Keratinocyte (primary cell): Measurements from ENCODE around the gene FOXR1. TPM values are rescaled to one million over a fixed set of nuclear protein-coding genes. Genes with fewer than 3 reads are reported as not detected.
A peak's percentile ranks its signal among the peaks of the same experiment; 100 is the strongest.

Experiments
- DNase-seq: peaks from one replicate; pipeline ENCODE4 v3.0.0-alpha.2; 2011; ENCODE audit warnings: low read depth, missing footprints, low spot score
- FAIRE-seq: peaks from 2 replicates; lab custom pipeline; 2011; peaks lifted over from hg19 to GRCh38; lab: Jason Lieb, UNC
- H2AFZ ChIP-seq: 2 replicates; pipeline ENCODE4 v1.6.0; 2012; ENCODE audit warnings: low read length, control low read depth, inconsistent platforms; ENCODE audit not compliant: control insufficient read depth
- H3K27ac ChIP-seq: 2 replicates; pipeline ENCODE4 v1.5.1; 2011; ENCODE audit warnings: low read length; ENCODE audit not compliant: control insufficient read depth, insufficient read depth
- H3K27me3 ChIP-seq: 3 replicates; pipeline ENCODE4 v1.6.0; 2011; ENCODE audit warnings: low read length; ENCODE audit not compliant: control insufficient read depth, insufficient read depth; ENCODE audit errors: extremely low read depth
- H3K36me3 ChIP-seq, 2 experiments: 2 replicates in 1 of 2; 3 replicates in 1 of 2; pipeline ENCODE4 v1.5.1; 2011; ENCODE audit warnings: low read length in 2 of 2, mild to moderate bottlenecking in 1 of 2; ENCODE audit not compliant: control insufficient read depth in 2 of 2, insufficient read depth in 2 of 2; ENCODE audit errors: extremely low read depth in 1 of 2
- H3K4me1 ChIP-seq: 3 replicates; pipeline ENCODE4 v1.5.1; 2011; ENCODE audit warnings: low read length; ENCODE audit not compliant: control insufficient read depth, insufficient read depth; ENCODE audit errors: extremely low read depth
- H3K4me2 ChIP-seq: 3 replicates; pipeline ENCODE4 v1.6.0; 2011; ENCODE audit warnings: low read depth, low read length; ENCODE audit not compliant: control insufficient read depth, insufficient read depth; ENCODE audit errors: extremely low read depth
- H3K4me3 ChIP-seq, 3 experiments: fragments of 200-600 bp in 1 of 3; sonication (generic) in 1 of 3; 2 replicates in 2 of 3; 3 replicates in 1 of 3; pipeline ENCODE4 v1.5.1; 2011 to 2016; ENCODE audit warnings: low read length in 3 of 3, mild to moderate bottlenecking in 3 of 3, control low read depth in 2 of 3, inconsistent platforms in 1 of 3, low read depth in 1 of 3, mixed read lengths in 1 of 3, mixed run types in 1 of 3, moderate library complexity in 1 of 3; ENCODE audit not compliant: control insufficient read depth in 2 of 3, insufficient read depth in 2 of 3; ENCODE audit errors: extremely low read depth in 1 of 3
- H3K79me2 ChIP-seq: 2 replicates; pipeline ENCODE4 v1.6.0; 2012; ENCODE audit warnings: low read length; ENCODE audit not compliant: control insufficient read depth, insufficient read depth
- H3K9ac ChIP-seq: 3 replicates; pipeline ENCODE4 v1.6.0; 2011; ENCODE audit warnings: low read length; ENCODE audit not compliant: control insufficient read depth, insufficient read depth; ENCODE audit errors: extremely low read depth
- H3K9me1 ChIP-seq: 3 replicates; pipeline ENCODE4 v1.6.0; 2011; ENCODE audit warnings: low read length; ENCODE audit not compliant: control insufficient read depth, insufficient read depth; ENCODE audit errors: extremely low read depth
- H3K9me3 ChIP-seq: 2 replicates; pipeline ENCODE4 v1.5.1; 2012; ENCODE audit warnings: low read depth, low read length; ENCODE audit not compliant: control insufficient read depth
- H4K20me1 ChIP-seq: 3 replicates; pipeline ENCODE4 v1.6.0; 2011; ENCODE audit warnings: low read length; ENCODE audit not compliant: control insufficient read depth, insufficient read depth; ENCODE audit errors: extremely low read depth
- CTCF ChIP-seq, 3 experiments: IDR thresholded peaks in 1 of 3; conservative IDR thresholded peaks in 1 of 3; optimal IDR thresholded peaks in 1 of 3; 2 replicates in 2 of 3; 3 replicates in 1 of 3; pipeline versions ENCODE3 to v1.5.1; 2011; ENCODE audit warnings: low read length in 3 of 3, mild to moderate bottlenecking in 3 of 3, moderate library complexity in 2 of 3, control low read depth in 1 of 3, inconsistent platforms in 1 of 3; ENCODE audit not compliant: insufficient read depth in 2 of 3; ENCODE audit errors: extremely low read depth in 1 of 3
- EZH2 ChIP-seq: IDR thresholded peaks from one replicate; pipeline ENCODE4 v1.6.1; 2012; ENCODE audit warnings: inconsistent platforms, mild to moderate bottlenecking, low read length, moderate library complexity
- dilution Hi-C: fragments of 300-500 bp; cut with MboI; formaldehyde crosslinking; loops from one replicate; pipeline ENCODE4 v1.7.0; 2020; ENCODE audit warnings: low sequenced_read_pairs; ENCODE audit not compliant: extremely low pct_ligation_motif_present
- polyA plus RNA-seq, 5 experiments: library from polyadenylated mRNA; depleted of rRNA in 3 of 5; stranded (reverse) in 3 of 5; stranded (forward) in 1 of 5; unstranded in 1 of 5; fragments of >200 nt; gene quantifications; 1 replicate in 1 of 5; 2 replicates in 3 of 5; 3 replicates in 1 of 5; pipeline versions ENCODE4 v1.2.1 to v1.2.3, GENCODE V29; 2011 to 2012; ENCODE audit warnings: missing spikeins in 2 of 5, low read depth in 1 of 5, low replicate concordance in 1 of 5

Gene FOXR1
- polyA plus RNA-seq, 1 donor (not counting 4 experiments of a cell fraction or from before 2014, with no cell fraction given) = not detected

GRCh38 chr11:118998388-118998717, 26.8 kb downstream of the FOXR1 start:
- H3K9me3 ChIP-seq = no peaks in the 10 kb centered on the region
- H3K4me2 ChIP-seq = peak overlapping the region; percentile 98
- peaks cover 26% of the 10 kb centered on the region for H3K4me1 ChIP-seq
- dilution Hi-C loops = no loop called here
- peak overlapping the region; percentile 76 for H3K9ac ChIP-seq
- H4K20me1 ChIP-seq = no peaks in the 10 kb centered on the region
- H3K79me2 ChIP-seq = peaks cover 23% of the 10 kb centered on the region
- peak overlapping the region; percentile 74 for H3K27ac ChIP-seq
- H2AFZ ChIP-seq = peak overlapping the region; percentile 84
- H3K9me1 ChIP-seq = no peaks in the 10 kb centered on the region
- H3K27me3 ChIP-seq = no peaks in the 10 kb centered on the region
- H3K4me3 ChIP-seq = peak overlapping the region; percentile 60 to 95 (median 93)
- DNase-seq (no peak), FAIRE-seq (no peak)
- no peak for TF ChIP-seq EZH2
- no peak for TF ChIP-seq CTCF (optimal IDR thresholded peaks at IDR 0.05 in 1 of 3, IDR thresholded peaks at IDR 0.05 in 1 of 3, conservative IDR thresholded peaks at IDR 0.05 in 1 of 3; ENCODE audit: extremely low read depth in 1 of 3, insufficient read depth in 2 of 3, low read length in 3 of 3)
- H3K36me3 ChIP-seq = peaks cover 6 to 10% of the 10 kb centered on the region in 2 experiments

GRCh38 chr11:118998822-118999221, 27.3 kb downstream of the FOXR1 start:
- Histone ChIP-seq H3K4me1 (peaks cover 26% of the 10 kb centered on the region), H2AFZ (peak overlapping the region; percentile 84), H3K27ac (peak overlapping the region; percentile 74), H3K4me3 (peak overlapping the region; percentile 60 to 95 (median 93)), H4K20me1 (no peaks in the 10 kb centered on the region), H3K36me3 (peaks cover 6 to 10% of the 10 kb centered on the region in 2 experiments), H3K79me2 (peaks cover 23% of the 10 kb centered on the region), H3K9me1 (no peaks in the 10 kb centered on the region), H3K27me3 (no peaks in the 10 kb centered on the region), H3K4me2 (peak overlapping the region; percentile 98), H3K9me3 (no peaks in the 10 kb centered on the region), H3K9ac (peak overlapping the region; percentile 76)
- dilution Hi-C loops = no loop called here
- DNase-seq = peak; percentile 64
- TF ChIP-seq CTCF (optimal IDR thresholded peaks at IDR 0.05 in 1 of 3, IDR thresholded peaks at IDR 0.05 in 1 of 3, conservative IDR thresholded peaks at IDR 0.05 in 1 of 3; ENCODE audit: extremely low read depth in 1 of 3, insufficient read depth in 2 of 3, low read length in 3 of 3) = no peak
- no peak for TF ChIP-seq EZH2
- FAIRE-seq = peak; percentile 90
